ENCODE results near the gene GDF7.
"Not testable (repeated sequence)": the region's sequence is repeated elsewhere in the genome, so short reads cannot be mapped to it uniquely, and the experiment has no call there.

GDF7 gene

DNA sequence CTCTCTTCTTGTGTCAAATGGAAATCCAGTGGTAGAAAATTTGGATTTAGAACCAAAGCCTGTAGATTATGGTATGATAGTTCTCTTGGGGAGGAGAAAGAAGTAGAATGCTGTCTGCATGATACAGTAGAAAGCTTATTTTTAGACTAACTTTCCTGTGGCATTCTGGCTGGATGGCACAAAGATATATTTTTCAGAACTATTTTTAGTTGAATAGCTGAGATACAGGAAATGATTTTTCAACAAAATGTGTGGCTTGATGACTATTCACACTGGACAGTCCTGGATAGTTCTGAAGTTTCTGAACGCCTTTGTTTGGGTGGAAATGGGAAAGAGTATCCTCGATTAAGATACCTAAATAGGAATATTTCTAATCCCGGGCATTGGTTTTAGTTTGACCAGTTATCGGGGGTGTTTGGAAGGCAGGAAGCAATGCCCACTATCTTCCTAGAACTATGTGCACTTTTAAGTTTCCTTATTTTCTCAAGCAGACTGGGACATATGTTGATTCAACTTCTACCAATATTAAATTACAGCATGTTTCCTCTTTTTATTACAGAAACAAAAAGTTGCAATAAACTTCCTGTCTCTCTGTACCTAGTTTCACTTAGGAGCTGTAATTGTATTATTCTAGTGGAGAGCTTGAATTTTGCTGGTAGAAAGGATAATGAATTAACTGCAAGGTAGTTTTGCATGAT is 32.1 kb downstream of the GDF7 start:
- no peak for DNase-seq (ENCODE audit: low read depth in 2 of 2)

DNA sequence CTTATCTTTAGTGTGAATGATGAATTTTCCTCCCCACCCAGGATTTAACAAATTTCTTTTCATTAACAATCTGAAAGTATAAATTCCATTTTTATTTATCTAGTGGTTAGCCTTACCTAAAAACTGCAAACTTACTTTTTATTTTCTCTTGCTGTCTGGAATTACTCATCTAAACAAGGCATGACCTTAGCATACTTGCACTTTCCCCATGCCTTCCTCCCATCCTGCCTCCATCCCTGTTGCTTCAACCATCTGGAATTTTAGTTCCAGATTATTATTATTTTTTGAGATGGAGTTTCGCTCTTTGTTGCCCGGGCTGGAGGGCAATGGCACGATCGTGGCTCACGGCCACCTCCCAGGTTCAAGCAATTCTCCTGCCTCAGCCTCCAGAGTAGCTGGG is 35.6 kb downstream of the GDF7 start:
- DNase-seq (ENCODE audit: low read depth in 2 of 2): no peak

DNA sequence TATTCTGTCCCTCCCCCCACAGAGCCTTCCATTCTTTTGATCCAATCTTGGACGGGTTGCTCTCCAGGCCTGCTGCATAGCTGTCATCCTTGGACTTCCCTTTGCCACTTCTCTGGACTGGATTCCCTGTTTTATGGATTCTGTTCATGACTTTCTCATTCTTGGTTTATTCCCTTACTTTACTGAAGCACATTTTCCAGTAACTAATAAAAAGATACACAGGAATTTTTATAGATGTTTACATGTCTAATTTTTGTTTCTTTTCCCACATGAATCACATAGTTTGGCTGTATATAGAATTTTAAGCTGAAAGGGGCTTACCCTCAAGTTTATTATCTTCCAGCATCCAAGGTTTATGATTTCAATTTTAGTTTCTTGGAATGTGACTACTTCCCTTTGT is 37.9 kb downstream of the GDF7 start:
- no peak for DNase-seq (ENCODE audit: low read depth in 2 of 2)

DNA sequence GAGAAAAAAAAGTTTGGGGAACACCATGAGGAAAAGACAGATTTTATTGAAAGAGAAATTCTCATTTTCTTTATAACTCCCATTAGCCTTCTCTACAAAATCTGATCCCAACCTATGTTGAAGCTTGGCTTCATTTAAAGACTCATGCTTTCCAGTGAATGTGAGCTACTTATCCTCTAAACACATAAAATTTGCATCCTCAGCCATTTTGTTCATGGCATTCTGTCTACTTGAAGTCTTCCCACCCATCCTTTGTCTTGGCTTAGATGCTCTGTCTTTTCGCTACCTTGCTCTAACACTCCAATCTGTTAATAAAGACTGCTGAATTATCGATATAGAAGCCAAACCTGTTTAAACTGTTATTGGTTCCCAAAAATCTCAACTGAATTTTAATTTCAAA is 39.3 kb downstream of the GDF7 start:
- DNase-seq (ENCODE audit: low read depth in 2 of 2): no peak

DNA sequence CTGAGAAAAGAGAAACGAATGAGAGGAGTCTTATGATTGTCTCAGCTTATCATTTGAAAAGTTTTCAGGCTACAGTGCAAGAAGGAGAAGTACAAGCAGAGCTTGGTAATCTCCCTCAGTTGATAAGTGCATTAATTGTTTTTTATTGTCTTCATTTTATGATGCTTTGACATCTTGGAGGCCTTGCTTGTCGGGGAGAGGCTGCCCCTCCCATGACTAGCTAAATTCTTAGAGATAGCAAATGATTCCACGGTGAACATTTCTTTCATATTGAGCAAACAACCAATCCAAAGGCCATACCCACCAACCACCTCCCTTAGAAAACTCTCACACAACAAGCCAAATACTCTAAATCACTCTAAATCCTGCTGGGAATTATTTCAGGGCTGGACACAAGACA is 39.8 kb downstream of the GDF7 start:
- no peak for DNase-seq (ENCODE audit: low read depth in 2 of 2)

DNA sequence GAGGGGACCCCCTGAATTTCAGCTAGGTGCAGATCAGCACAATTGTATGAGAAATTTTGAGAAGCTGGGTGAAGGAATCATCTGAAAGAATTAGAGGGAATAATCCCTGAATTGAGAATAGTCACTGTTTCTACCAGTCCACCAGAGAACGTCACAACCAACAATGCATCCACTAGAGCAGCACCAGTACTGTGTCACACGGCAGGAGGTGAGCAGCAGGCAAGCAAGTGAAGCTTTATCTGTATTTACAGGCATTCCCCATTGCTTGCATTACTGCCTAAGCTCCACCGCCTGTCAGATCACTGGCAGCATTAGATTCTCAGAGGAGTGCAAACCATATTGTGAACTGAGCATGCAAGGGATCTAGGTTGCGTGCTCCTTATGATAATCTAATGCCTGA is 40.7 kb downstream of the GDF7 start:
- no peak for DNase-seq (ENCODE audit: low read depth in 2 of 2)

DNA sequence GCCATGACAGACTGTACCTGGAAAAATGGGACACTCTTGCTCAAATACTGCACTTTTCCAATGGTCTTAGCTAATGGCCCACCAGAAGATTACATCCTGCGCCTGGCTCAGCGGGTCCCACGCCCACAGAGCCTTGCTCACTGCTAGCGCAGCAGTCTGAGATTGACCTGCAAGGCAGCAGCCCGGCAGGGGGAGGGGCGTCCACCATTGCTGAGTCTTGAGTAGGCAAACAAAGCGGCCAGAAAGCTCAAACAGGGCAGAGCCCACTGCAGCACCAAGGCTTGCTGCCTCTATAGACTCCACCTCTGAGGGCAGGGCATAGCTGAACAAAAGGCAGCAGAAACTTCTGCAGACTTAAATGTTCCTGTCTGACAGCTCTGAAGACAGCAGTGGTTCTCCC is 44.7 kb downstream of the GDF7 start:
- DNase-seq (ENCODE audit: low read depth in 2 of 2): not testable (repeated sequence)

DNA sequence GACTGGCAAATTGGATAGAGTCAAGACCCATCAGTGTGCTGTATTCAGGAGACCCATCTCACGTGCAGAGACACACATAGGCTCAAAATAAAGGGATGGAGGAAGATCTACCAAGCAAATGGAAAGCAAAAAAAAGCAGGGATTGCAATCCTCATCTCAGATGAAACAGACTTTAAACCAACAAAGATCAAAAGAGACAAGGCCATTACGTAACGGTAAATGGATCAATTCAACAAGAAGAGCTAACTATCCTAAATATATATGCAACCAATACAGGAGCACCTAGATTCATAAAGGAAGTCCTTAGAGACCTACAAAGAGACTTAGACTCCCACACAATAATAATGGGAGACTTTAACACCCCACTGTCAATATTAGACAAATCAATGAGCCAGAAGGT is 46.6 kb downstream of the GDF7 start:
- DNase-seq (ENCODE audit: low read depth in 2 of 2): not testable (repeated sequence)

DNA sequence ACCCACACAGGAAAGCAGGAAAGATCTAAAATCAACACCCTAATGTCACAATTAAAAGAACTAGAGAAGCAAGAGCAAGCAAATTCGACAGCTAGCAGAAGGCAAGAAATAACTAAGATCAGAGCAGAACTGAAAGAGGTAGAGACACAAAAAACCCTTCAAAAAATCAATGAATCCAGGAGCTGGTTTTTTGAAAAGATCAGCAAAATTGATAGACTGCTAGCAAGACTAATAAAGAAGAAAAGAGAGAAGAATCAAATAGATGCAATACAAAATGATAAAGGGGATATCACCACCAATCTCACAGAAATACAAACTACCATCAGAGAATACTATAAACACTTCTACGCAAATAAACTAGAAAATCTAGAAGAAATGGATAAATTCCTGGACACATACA is 47.5 kb downstream of the GDF7 start:
- not testable (repeated sequence) for DNase-seq (ENCODE audit: low read depth in 2 of 2)

DNA sequence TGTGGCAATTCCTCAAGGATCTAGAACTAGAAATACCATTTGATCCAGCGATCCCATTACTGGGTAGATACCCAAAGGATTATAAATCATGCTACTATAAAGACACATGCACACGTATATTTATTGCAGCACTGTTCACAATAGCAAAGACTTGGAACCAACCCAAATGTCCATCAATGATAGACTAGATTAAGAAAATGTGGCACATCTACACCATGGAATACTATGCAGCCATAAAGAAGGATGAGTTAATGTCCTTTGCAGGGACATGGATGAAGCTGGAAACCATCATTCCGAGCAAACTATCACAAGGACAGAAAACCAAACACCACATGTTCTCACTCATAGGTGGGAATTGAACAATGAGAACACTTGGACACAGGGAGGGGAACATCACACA is 49.2 kb downstream of the GDF7 start:
- not testable (repeated sequence) for DNase-seq (ENCODE audit: low read depth in 2 of 2)

DNA sequence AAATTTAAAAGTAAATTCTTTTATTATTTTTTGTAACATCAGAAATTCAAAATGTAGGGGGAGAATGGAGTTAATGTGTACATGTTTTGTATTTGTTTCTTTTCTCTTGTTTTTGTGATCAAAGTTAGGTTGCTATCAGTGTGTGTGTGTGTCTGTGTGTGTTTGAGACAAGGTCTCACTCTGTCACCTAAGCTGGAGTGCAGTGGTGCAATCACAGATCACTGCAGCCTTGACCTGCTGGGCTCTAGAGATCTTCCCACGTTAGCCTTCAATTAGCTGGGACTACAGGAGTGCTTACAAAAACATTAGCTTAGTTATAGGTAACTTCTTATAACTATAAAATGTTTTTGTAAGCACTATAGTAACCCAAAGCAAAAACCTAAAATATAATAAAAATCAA is 50.7 kb downstream of the GDF7 start:
- no peak for DNase-seq (ENCODE audit: low read depth in 2 of 2)

DNA sequence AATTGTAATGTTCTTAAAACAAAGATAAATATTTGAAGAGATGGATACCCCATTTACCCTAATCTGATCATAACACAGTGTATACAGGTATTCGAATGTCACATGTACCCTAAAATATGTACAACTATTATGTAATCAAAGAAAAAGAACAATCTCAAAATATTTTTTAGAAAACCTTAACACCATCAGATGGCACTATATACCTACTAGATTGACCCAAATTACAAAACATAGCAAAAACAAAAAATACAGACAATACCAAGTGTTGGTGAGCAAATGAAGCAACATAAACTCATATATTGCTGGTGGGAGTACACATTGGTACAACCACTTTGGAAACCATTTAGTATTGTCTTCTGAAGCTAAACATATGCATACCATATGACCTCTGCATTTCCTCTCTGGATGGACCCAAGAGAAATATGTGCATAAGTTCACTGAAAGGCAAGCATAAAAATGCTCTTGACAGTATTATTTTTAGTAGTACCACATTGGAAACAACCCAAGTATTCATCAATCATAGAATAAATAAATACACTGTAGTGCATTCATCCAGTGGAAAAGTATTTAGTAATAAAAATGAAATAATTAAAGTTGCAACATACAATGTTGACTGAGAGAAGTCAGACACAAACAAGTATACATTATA is 55.8 kb downstream of the GDF7 start:
- DNase-seq (ENCODE audit: low read depth in 2 of 2): no peak

DNA sequence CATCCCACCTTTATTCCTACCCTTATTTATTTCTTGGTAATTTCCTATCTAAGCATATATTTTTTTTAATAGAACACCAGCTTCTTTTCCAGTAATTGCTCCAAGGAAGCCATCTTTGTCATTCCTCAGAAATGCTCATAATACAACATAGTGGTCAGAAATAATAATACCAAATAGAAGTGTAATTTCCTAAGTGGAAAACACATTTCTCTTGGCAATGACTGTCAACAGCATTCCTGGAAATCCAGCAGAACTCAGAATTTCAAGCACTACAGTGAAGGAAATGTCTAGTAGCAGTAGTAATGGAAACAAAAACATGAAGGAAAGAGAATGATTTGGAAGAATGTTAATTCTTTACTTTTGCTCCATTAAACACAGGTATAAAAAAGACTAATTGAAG is 56.6 kb downstream of the GDF7 start:
- DNase-seq (ENCODE audit: low read depth in 2 of 2): no peak

DNA sequence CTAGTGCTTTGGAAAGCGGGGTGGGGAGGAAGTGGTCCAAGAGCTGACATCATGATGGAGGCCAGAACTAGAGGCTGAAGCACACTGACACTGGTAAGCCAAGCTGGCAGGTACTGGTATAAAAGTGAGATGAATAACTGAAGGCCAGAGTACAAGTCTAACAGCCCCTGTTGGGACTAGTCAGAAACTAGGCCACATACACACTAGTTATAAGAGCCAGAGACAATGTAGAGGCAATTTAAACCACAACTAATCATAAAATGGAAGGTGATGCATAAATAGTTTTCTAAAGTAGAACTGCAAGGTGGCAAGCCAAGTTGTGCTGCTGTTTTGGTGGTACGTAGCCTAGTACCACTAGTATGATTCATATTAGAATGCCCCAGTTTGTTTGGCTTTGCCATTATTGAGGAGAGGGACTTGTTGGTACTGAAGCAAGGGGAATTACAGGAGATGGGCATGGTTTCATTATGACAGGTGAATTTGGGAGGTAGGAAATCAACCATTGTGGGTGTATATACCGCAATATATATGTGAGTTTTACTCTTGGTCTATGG is 57.6 kb downstream of the GDF7 start:
- DNase-seq (ENCODE audit: low read depth in 2 of 2): no peak

DNA sequence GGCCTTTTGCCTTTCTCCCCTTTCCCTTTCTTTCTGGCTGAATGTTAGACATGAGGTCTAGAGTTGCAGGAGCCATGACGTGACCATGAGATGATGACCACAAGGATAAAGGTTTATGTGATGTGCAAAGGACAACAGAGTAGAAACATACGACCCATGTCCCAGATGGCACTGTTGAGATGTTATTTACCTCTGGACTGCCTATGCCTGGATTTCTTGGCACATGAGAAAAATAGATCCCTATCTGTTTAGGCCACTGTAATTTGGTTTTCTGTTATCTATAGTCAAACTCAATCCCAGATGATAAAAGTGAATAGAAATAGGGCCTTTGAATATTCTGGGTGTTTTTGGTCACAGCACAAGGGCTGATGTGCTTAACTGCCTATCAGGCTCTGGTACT is 58.8 kb downstream of the GDF7 start:
- DNase-seq (ENCODE audit: low read depth in 2 of 2): no peak

DNA sequence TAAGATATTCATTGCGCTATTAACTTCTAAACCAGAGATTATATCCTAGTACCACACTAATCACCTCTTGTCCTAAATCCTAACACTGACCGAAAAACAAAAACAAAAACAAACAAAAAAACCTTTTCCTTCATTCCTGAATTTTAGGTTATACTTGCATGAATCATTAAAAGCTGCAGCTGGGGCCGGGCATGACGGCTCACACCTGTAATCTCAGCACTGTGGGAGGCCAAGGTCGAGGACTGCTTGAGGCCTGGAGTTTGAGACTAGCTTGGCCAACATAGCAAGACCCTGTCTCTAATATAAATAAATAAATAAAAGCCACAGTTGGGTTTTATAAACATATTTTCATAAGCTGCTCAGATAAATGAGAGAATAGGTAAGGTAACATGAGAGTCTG is 60.0 kb downstream of the GDF7 start:
- DNase-seq (ENCODE audit: low read depth in 2 of 2): no peak

DNA sequence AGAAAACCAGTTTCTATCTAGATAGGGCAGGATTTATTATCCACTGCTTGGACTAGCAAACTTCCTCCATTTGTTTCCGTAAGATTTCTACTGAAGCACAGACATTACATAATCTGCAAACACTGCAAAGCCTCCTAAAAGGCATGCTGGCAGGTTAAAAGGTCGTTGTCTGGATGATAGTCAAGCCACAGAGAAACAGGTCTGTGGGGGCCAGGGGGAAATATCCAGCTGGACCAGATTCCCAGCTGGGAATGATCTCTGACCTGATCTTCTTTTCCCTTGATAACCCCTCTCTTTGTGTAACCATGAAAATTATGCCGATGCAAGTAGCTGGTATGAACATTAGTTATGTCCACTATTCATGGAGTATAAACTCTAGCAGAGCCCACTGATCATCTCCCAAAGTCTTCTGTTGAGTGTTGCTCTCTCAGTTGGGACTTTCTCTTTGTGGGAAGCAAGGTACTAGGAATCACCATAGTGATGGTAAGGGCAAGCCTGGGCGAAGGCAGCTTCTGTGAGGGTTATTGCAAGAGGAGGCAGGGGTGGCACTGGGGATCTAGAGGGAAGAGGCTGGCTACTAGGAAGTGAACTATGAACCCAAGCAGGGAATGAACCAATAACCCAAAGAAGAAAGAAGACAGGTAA is 61.3 kb downstream of the GDF7 start:
- no peak for DNase-seq (ENCODE audit: low read depth in 2 of 2)
